ENCODE measurements around the gene ZBTB7B. TPM values are rescaled to one million over a fixed set of nuclear protein-coding genes. Genes with fewer than 3 reads are reported as not detected.
A peak's percentile ranks its signal among the peaks of the same experiment; 100 is the strongest.

ZBTB7B gene
- total RNA-seq, 1 donor from 2014 or later, result 80.4 TPM

GRCh38 chr1:155022927-155023236, 20.3 kb downstream of the ZBTB7B start:
- intact Hi-C loops (cut with DNase I), result no loop called here
- H3K4me3 ChIP-seq, result no peak overlapping the region
- H3K36me3 ChIP-seq, result no peaks in the 10 kb centered on the region
- H3K27me3 ChIP-seq, result no peaks in the 10 kb centered on the region
- peaks cover 12% of the 10 kb centered on the region for H3K4me1 ChIP-seq
- DNase-seq, result no peak
- TF ChIP-seq CTCF (IDR thresholded peaks at IDR 0.05), result no peak
- no peak overlapping the region for H3K27ac ChIP-seq
- no peaks in the 10 kb centered on the region for H3K9me3 ChIP-seq
- ATAC-seq, result peak; percentile 65

DNA sequence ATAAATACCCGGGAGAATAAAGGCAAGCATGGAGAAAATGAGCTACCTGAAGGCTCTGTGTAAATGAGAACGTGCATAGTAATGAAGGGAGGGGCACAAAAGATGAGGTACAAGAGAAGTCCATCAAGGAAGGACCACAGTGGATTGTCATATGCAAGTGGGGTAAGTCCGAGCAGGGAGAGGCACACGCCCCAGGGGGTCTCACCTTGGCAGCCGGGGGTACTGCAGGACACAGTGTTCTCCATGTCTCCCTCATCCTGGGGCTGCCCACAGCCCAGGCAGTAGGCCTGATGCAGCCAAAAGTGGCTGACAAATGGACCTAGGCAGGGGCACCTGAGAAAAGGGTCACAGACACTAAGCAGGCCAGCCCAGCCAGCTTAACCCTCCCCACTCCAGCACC, 21.0 kb downstream of the ZBTB7B start:
- no peaks in the 10 kb centered on the region for H3K27me3 ChIP-seq

DNA sequence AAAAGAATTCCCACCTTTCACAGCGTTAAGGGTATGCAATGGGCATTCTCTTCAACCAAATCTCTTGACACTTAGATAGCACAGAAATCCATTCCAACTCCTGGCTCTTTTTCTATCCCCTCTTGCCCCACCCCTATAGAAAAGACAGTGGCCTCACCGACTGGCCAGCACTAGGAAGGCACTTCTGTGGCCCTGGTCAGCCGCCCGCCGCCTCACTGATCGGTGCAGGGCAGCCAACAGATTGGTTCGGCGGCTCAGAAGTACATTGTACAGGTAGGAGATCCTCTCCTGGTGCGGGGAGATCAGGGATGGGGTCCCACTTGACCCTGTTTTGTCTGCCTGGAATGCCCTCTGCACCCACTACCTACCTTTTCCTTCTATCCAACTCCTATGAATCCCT, 21.7 kb downstream of the ZBTB7B start:
- Histone ChIP-seq H3K9me3 (no peaks in the 10 kb centered on the region), H3K27ac (no peak overlapping the region), H3K36me3 (no peaks in the 10 kb centered on the region), H3K4me1 (no peaks in the 10 kb centered on the region), H3K27me3 (no peaks in the 10 kb centered on the region), H3K4me3 (no peak overlapping the region)
- no peak for TF ChIP-seq CTCF (IDR thresholded peaks at IDR 0.05)
- no peak for ATAC-seq
- DNase-seq, result no peak
- intact Hi-C loops (cut with DNase I), result no loop called here

More for the DNA sequence above, 21.0 kb downstream of the ZBTB7B start:
- no peak for TF ChIP-seq CTCF (IDR thresholded peaks at IDR 0.05)
- H3K36me3 ChIP-seq, result no peaks in the 10 kb centered on the region
- H3K4me1 ChIP-seq, result peaks cover 5% of the 10 kb centered on the region
- no peak for DNase-seq
- H3K27ac ChIP-seq, result no peak overlapping the region
- H3K4me3 ChIP-seq, result no peak overlapping the region
- no peak for ATAC-seq
- no peaks in the 10 kb centered on the region for H3K9me3 ChIP-seq
- intact Hi-C loops (cut with DNase I), result no loop called here

GRCh38 chr1:155026154-155026553, 23.6 kb downstream of the ZBTB7B start:
- DNase-seq (no peak), ATAC-seq (no peak)
- no peak for TF ChIP-seq CTCF (IDR thresholded peaks at IDR 0.05)
- no peaks in the 10 kb centered on the region for H3K9me3 ChIP-seq
- intact Hi-C loops (cut with DNase I), result no loop called here
- no peaks in the 10 kb centered on the region for H3K36me3 ChIP-seq
- no peaks in the 10 kb centered on the region for H3K4me1 ChIP-seq
- H3K27ac ChIP-seq, result no peak overlapping the region
- H3K4me3 ChIP-seq, result no peak overlapping the region
- no peaks in the 10 kb centered on the region for H3K27me3 ChIP-seq

DNA sequence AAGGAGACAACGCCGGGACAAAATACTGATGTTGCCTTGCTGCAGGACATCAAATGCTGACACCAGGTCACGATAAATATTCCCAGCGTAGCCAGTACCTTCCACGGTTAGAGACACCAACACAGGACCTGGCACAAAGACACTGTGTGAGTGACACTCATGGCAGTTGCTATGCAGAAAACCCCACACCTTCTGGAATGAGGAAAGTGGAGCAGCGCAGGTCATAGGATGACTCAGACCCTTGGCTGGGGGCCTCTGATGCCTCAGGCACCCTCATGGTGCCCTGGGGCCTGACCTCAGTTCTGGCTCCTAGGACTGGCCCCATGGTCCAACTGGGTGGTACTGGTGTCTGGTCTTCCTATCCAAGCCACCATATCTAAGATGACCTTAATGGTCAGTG, 24.0 kb downstream of the ZBTB7B start:
- H3K36me3 ChIP-seq, result no peaks in the 10 kb centered on the region
- intact Hi-C loops (cut with DNase I), result no loop called here
- no peaks in the 10 kb centered on the region for H3K4me1 ChIP-seq
- TF ChIP-seq CTCF (IDR thresholded peaks at IDR 0.05), result no peak
- no peak overlapping the region for H3K27ac ChIP-seq
- ATAC-seq (no peak), DNase-seq (no peak)
- H3K9me3 ChIP-seq, result no peaks in the 10 kb centered on the region
- H3K27me3 ChIP-seq, result no peaks in the 10 kb centered on the region
- no peak overlapping the region for H3K4me3 ChIP-seq

DNA sequence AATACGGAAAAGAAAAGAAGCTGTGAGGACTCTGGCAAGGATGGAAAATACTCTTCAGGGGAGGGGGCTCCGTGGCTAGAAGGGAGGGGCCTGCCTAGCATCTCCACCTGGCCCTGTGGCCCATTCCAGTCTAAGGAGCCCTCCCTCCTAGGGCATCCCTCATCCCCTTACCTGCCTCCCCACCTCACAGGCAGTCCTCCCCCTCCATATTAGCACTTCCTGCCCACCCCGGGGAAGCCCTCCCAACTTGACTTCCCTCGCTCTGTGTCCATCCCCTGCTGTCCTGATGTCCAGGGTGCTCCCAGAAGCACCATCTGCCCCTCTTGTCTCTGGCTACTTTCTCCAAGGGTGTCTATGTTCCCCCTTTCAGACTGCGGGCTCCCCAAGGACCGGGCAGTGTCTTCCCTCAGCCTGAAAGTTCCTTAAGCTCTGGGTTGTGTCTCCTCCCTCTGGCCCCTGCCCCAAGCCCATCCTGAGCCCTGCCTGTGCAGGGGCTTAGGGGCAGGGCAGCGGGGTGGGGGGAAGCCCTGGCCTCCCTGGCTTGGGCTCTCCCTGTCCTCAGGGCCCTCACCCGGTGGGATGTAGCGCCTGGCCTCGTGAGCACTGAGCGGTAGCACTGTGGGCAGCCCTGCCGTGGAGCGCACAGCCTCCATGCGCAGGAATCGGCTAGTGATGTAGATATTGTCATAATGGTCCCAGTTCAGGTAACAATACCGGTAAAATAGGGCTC, 27.1 kb downstream of the ZBTB7B start:
- DNase-seq, result no peak
- Histone ChIP-seq H3K36me3 (no peaks in the 10 kb centered on the region), H3K4me1 (no peaks in the 10 kb centered on the region), H3K27ac (no peak overlapping the region), H3K9me3 (no peaks in the 10 kb centered on the region), H3K4me3 (no peak overlapping the region), H3K27me3 (no peaks in the 10 kb centered on the region)
- ATAC-seq, result no peak
- intact Hi-C loops (cut with DNase I), result no loop called here
- TF ChIP-seq CTCF (IDR thresholded peaks at IDR 0.05), result no peak
